ENCODE data around the gene TNFAIP8.

Gene TNFAIP8

GRCh38 chr5:119445544-119445943, 89.7 kb downstream of the TNFAIP8 start:
- Mint-ChIP-seq H3K9me3 (peaks cover 26% of the 10 kb centered on the region), H3K27me3 (ENCODE audit: low read depth) (no peaks in the 10 kb centered on the region), H3K27ac (no peak overlapping the region), H3K4me1 (no peaks in the 10 kb centered on the region), H3K4me3 (no peak overlapping the region), H3K36me3 (ENCODE audit: low read depth) (no peaks in the 10 kb centered on the region)
- no peak for TF ChIP-seq CTCF (IDR thresholded peaks at IDR 0.05; ENCODE audit: unreplicated experiment in 3 of 3)

Measured in nephron (organoid).